Measurements from ENCODE around the gene VEGFC.

GRCh38 chr4:176734461-176734860 lies 58.3 kb downstream of the VEGFC start:
- TF ChIP-seq POLR2AphosphoS5 (IDR thresholded peaks at IDR 0.05; ENCODE audit: low read depth, low read length), result no peak
- TF ChIP-seq POLR2A (IDR thresholded peaks at IDR 0.05; ENCODE audit: low read depth, low read length), result no peak
- no peak for TF ChIP-seq TAF1 (IDR thresholded peaks at IDR 0.05; ENCODE audit: borderline replicate concordance, low read depth, low read length)
